Suprapubic skin (tissue), 4 donors: ENCODE data around the gene PRKAR2B.

Experiments used
- EP300 ChIP-seq: sonication (generic); formaldehyde crosslinking; IDR thresholded peaks from one replicate; pipeline ENCODE4 v1.6.1; 2017; ENCODE audit warnings: antibody characterized with exemption
- POLR2A ChIP-seq, 2 donors: fragments of 450-650 bp; IDR thresholded peaks; one replicate each; pipeline ENCODE4 v1.6.1; 2017; ENCODE audit warnings: antibody characterized with exemption in 2 of 2, mild to moderate bottlenecking in 2 of 2, moderate library complexity in 2 of 2
- POLR2AphosphoS5 ChIP-seq, 3 donors: sonication (generic); formaldehyde crosslinking; IDR thresholded peaks; one replicate each; pipeline ENCODE4 v1.6.1; 2017; ENCODE audit warnings: antibody characterized with exemption in 3 of 3
- TF ChIP-seq, protein P1 (sequence below), 2 donors: fragments of 200-600 bp in 1 of 2; fragments of 450-650 bp in 1 of 2; sonication (generic) in 1 of 2; IDR thresholded peaks; one replicate each; pipeline ENCODE4 v1.5.1; 2016 to 2019; ENCODE audit warnings: antibody characterized with exemption in 2 of 2, mild to moderate bottlenecking in 1 of 2, moderate library complexity in 1 of 2

DNA sequence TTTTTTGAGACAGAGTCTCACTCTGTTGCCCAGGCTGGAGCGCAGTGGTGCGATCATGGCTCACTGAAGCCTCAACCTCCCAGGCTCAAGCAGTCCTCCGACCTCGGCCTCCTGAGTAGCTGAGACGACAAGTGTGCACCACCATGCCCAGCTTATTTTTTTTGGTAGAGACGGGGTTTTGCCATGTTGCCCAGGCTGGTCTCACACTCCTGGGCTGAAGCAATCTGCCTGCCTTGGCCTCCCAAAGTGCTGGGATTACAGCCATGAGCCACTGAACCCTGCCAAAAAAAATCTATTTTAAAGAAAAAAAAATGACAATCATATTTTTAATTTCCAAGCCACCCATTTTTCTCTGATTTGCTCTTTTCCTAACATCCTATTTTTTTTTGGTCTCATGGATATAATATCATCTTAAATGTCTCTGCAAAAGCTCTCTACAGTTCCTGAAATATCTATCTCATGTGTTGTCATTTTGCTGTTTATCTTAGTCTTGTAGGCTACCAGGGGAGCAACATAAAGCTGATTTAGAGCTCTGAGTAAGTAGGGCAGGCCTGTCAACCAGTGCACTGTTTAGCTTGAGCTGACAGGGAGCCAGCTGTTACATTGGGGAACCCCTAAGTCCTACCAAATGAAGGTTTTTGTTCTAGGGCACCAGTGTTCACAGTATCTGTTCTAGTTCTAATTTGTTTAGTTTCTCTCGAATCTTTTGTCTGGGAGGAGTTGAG, 94.4 kb downstream of the PRKAR2B start:
- TF ChIP-seq, protein P1, sequence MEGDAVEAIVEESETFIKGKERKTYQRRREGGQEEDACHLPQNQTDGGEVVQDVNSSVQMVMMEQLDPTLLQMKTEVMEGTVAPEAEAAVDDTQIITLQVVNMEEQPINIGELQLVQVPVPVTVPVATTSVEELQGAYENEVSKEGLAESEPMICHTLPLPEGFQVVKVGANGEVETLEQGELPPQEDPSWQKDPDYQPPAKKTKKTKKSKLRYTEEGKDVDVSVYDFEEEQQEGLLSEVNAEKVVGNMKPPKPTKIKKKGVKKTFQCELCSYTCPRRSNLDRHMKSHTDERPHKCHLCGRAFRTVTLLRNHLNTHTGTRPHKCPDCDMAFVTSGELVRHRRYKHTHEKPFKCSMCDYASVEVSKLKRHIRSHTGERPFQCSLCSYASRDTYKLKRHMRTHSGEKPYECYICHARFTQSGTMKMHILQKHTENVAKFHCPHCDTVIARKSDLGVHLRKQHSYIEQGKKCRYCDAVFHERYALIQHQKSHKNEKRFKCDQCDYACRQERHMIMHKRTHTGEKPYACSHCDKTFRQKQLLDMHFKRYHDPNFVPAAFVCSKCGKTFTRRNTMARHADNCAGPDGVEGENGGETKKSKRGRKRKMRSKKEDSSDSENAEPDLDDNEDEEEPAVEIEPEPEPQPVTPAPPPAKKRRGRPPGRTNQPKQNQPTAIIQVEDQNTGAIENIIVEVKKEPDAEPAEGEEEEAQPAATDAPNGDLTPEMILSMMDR (IDR thresholded peaks at IDR 0.05): no peak
- no peak for TF ChIP-seq EP300
- TF ChIP-seq POLR2AphosphoS5 (IDR thresholded peaks at IDR 0.05): no peak
- no peak for TF ChIP-seq POLR2A (IDR thresholded peaks at IDR 0.05)
